Fibroblast of skin of abdomen (primary cell): ENCODE results near the gene DNAJB7.
"Not testable (repeated sequence)": the region's sequence is repeated elsewhere in the genome, so short reads cannot be mapped to it uniquely, and the experiment has no call there.

Experiments used
- DNase-seq: peaks from one replicate; pipeline ENCODE4 v3.0.0-alpha.2; 2013

DNAJB7 gene

GRCh38 chr22:40844951-40845350 is 17.0 kb downstream of the DNAJB7 start:
- DNase-seq = no peak

GRCh38 chr22:40838486-40838885 is 23.4 kb downstream of the DNAJB7 start:
- DNase-seq = no peak

- no peak for DNase-seq
Measured at GRCh38 chr22:40834619-40835018, 27.3 kb downstream of the DNAJB7 start.

- DNase-seq = no peak
Measured at GRCh38 chr22:40829131-40829530, 32.8 kb downstream of the DNAJB7 start.

- DNase-seq = no peak
Measured at GRCh38 chr22:40826984-40827741, 34.8 kb downstream of the DNAJB7 start.

- DNase-seq = not testable (repeated sequence)
Measured at GRCh38 chr22:40826292-40826691, 35.6 kb downstream of the DNAJB7 start.

- DNase-seq = no peak
Measured at GRCh38 chr22:40823426-40823825, 38.5 kb downstream of the DNAJB7 start.

GRCh38 chr22:40819599-40820140 is 42.2 kb downstream of the DNAJB7 start:
- DNase-seq = peak; percentile 13

GRCh38 chr22:40818747-40819598 is 42.9 kb downstream of the DNAJB7 start, which contains the start of gene SLC25A17:
TSS of gene SLC25A17 (minus strand) at chr22:40819346. CDS start at chr22:40819248, 98 bp downstream.
- DNase-seq = peak; percentile 83

- no peak for DNase-seq
Measured at GRCh38 chr22:40818192-40818746, 43.6 kb downstream of the DNAJB7 start.

- DNase-seq = no peak
Measured at GRCh38 chr22:40817737-40818136, 44.2 kb downstream of the DNAJB7 start.

GRCh38 chr22:40813912-40814315 is 48.0 kb downstream of the DNAJB7 start:
- DNase-seq = no peak
